ENCODE data around the gene LRRN4.

GRCh38 chr20:6029538-6029937, 24.3 kb downstream of the LRRN4 start:
- no peak for TF ChIP-seq GATA2 (IDR thresholded peaks at IDR 0.05; ENCODE audit: low read depth, low read length)
- TF ChIP-seq GATA3 (IDR thresholded peaks at IDR 0.05; ENCODE audit: low read depth, low read length), result no peak

All from SH-SY5Y (cell line).